Measurements from ENCODE around the gene PIP5K1C. TPM values are rescaled to one million over a fixed set of nuclear protein-coding genes. Genes with fewer than 3 reads are reported as not detected.

PIP5K1C gene
- total and polyA plus RNA-seq, 9 of the 15 experiments (the other 6 are each of a cell fraction or from before 2014, with no cell fraction given), result 0.38 to 22.1 (median 4.1) TPM

DNA sequence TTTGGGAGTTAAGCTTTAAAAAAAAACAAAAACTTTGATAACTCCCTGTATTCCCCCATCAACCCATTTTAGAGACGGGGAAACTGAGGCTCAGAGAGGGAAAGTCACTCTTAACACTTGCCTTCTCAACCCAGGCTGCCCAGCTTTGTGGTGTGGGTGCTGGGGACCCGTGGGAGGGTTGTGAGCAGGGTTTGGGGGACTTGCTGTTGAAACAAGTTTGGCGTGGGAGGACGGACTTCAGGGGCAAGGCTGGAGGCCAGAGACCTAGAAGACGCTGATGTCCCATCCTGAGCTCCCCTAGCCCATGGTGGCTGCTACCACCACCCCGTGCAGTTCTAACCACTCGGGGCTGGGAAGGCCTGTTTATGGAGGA lies 72.9 kb downstream of the PIP5K1C start (continued):
- TF ChIP-seq NCOR1 (IDR thresholded peaks at IDR 0.05), result no peak
- no peak for TF ChIP-seq RFX1 (IDR thresholded peaks at IDR 0.05)
- TF ChIP-seq TEAD2 (tag; IDR thresholded peaks at IDR 0.05), result no peak
- TF ChIP-seq HDAC1 (IDR thresholded peaks at IDR 0.05), result peak; percentile 41 to 72; a peak in 2 of 4 replicates
- TF ChIP-seq ZNF274 (IDR thresholded peaks at IDR 0.05; ENCODE audit: borderline replicate concordance, low read depth, low read length), result no peak
- no peak for TF ChIP-seq U2AF1 (optimal IDR thresholded peaks at IDR 0.05; ENCODE audit: low read depth, low read length)
- TF ChIP-seq POLR2AphosphoS2 (IDR thresholded peaks at IDR 0.05; ENCODE audit: low read length), result no peak
- no peak for TF ChIP-seq HEY1 (CRISPR knock-in tag; IDR thresholded peaks at IDR 0.05; ENCODE audit: borderline replicate concordance)
- no peak for TF ChIP-seq CBX5 (IDR thresholded peaks at IDR 0.05; ENCODE audit: borderline replicate concordance, low read depth)
- TF ChIP-seq, protein P1, sequence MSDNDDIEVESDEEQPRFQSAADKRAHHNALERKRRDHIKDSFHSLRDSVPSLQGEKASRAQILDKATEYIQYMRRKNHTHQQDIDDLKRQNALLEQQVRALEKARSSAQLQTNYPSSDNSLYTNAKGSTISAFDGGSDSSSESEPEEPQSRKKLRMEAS (CRISPR knock-in tag; IDR thresholded peaks at IDR 0.05), result no peak
- TF ChIP-seq MXD1 (CRISPR knock-in tag; IDR thresholded peaks at IDR 0.05; ENCODE audit: borderline replicate concordance, poor library complexity, severe bottlenecking), result no peak
- TF ChIP-seq ZNF639 (CRISPR knock-in tag; conservative IDR thresholded peaks at IDR 0.05 in 1 of 2, IDR thresholded peaks at IDR 0.05 in 1 of 2), result no peak
- TF ChIP-seq CBX1 (IDR thresholded peaks at IDR 0.05; ENCODE audit: low read depth), result peak; percentile 100
- TF ChIP-seq NFIC (IDR thresholded peaks at IDR 0.05), result 0 out of 2 replicates have a peak, but pooled peaks have one; percentile 11
- TF ChIP-seq PHF20 (IDR thresholded peaks at IDR 0.05; ENCODE audit: partially characterized antibody), result peak; percentile 71
- 0 out of 2 replicates have a peak, but pooled peaks have one; percentile 1 for TF ChIP-seq KLF13 (tag; IDR thresholded peaks at IDR 0.05; ENCODE audit: borderline replicate concordance, low read depth)
- TF ChIP-seq ESRRB (CRISPR knock-in tag; IDR thresholded peaks at IDR 0.05; ENCODE audit: borderline replicate concordance), result no peak
- no peak for TF ChIP-seq ILK (tag; IDR thresholded peaks at IDR 0.05; ENCODE audit: borderline replicate concordance, low read depth)
- TF ChIP-seq HDAC2 (IDR thresholded peaks at IDR 0.05), result peak; percentile 99
- TF ChIP-seq PTBP1 (IDR thresholded peaks at IDR 0.05; ENCODE audit: low read depth, low read length), result peak; percentile 94; the same call in 1 of the 2 replicates
- TF ChIP-seq KLF1 (tag; IDR thresholded peaks at IDR 0.05), result no peak
- TF ChIP-seq POLR3G (IDR thresholded peaks at IDR 0.05; ENCODE audit: extremely low read depth, insufficient read length, insufficient replicate concordance), result no peak
- no peak for TF ChIP-seq DIDO1 (tag; IDR thresholded peaks at IDR 0.05; ENCODE audit: low read depth)
- 0 out of 2 replicates have a peak, but pooled peaks have one; percentile 26 for TF ChIP-seq ZSCAN29 (IDR thresholded peaks at IDR 0.05)
- TF ChIP-seq ETV1 (tag; conservative IDR thresholded peaks at IDR 0.05; ENCODE audit: low read depth), result 0 out of 2 replicates have a peak, but pooled peaks have one; percentile 7
- TF ChIP-seq JUND (IDR thresholded peaks at IDR 0.05; ENCODE audit: borderline replicate concordance, low read depth, low read length), result no peak
- no peak for TF ChIP-seq JUND (tag; IDR thresholded peaks at IDR 0.05; ENCODE audit: borderline replicate concordance, low read depth, low read length)
- no peak; a peak in 1 of 4 replicates for TF ChIP-seq TRIM24 (IDR thresholded peaks at IDR 0.05)
- peak; percentile 98 for TF ChIP-seq RBM25 (IDR thresholded peaks at IDR 0.05; ENCODE audit: low read depth, low read length, severe bottlenecking)
- no peak for TF ChIP-seq NFIX (CRISPR knock-in tag; IDR thresholded peaks at IDR 0.05; ENCODE audit: low read depth)
